OCI-LY7 (cell line): ENCODE measurements around the gene PCDH9.

Source experiments
- EZH2phosphoT487 ChIP-seq: fragments of 200-600 bp; sonication (generic); IDR thresholded peaks from 2 replicates; pipeline ENCODE4 v1.6.1; 2018; ENCODE audit warnings: low read depth, borderline replicate concordance, mild to moderate bottlenecking, mixed run types, antibody characterized with exemption, low read length, moderate library complexity, mixed read lengths
- TF ChIP-seq, protein P1 (sequence below): fragments of 200-600 bp; sonication (generic); conservative IDR thresholded peaks from 2 replicates; pipeline ENCODE4 v1.5.1; 2014; ENCODE audit warnings: mild to moderate bottlenecking, antibody characterized with exemption, low read length, moderate library complexity, mixed read lengths

DNA sequence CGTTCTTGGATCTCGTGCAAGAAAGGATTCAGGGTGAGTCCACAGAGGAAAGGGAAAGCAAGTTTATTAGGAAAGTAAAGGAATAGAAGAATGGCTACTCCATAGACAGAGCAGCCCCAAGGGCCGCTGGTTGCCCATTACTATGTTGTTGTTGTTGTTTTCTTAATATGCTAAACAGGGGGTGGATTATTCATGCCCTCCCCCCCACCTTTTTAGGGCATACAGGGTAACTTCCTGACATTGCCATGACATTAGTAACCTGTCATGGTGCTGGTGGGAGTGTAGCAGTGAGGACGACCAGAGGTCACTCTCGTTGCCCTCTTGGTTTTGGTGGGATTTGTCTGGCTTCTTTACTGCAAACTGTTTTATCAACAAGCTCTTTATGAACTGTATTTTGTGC lies 29.1 kb upstream of the PCDH9 start:
- TF ChIP-seq, protein P1, sequence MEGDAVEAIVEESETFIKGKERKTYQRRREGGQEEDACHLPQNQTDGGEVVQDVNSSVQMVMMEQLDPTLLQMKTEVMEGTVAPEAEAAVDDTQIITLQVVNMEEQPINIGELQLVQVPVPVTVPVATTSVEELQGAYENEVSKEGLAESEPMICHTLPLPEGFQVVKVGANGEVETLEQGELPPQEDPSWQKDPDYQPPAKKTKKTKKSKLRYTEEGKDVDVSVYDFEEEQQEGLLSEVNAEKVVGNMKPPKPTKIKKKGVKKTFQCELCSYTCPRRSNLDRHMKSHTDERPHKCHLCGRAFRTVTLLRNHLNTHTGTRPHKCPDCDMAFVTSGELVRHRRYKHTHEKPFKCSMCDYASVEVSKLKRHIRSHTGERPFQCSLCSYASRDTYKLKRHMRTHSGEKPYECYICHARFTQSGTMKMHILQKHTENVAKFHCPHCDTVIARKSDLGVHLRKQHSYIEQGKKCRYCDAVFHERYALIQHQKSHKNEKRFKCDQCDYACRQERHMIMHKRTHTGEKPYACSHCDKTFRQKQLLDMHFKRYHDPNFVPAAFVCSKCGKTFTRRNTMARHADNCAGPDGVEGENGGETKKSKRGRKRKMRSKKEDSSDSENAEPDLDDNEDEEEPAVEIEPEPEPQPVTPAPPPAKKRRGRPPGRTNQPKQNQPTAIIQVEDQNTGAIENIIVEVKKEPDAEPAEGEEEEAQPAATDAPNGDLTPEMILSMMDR, result no peak
- TF ChIP-seq EZH2phosphoT487, result no peak
